Neuronal stem cell (in vitro differentiated cells): ENCODE results near the gene PARD3B.

Source experiments
- DNase-seq: peaks from one replicate; pipeline ENCODE4 v3.0.0-alpha.2; 2013; ENCODE audit warnings: low spot score
- H2AFZ ChIP-seq: one replicate; pipeline ENCODE4 v1.6.1; 2013; ENCODE audit warnings: mild to moderate bottlenecking, low read length, inconsistent platforms
- H2AK5ac ChIP-seq: 2 replicates; pipeline ENCODE4 v1.6.1; 2013; ENCODE audit warnings: low read depth, mild to moderate bottlenecking, inconsistent platforms, low read length, moderate library complexity, mixed read lengths
- H2BK120ac ChIP-seq: 2 replicates; pipeline ENCODE4 v1.6.1; 2013; ENCODE audit warnings: low read depth, mild to moderate bottlenecking, inconsistent platforms, low read length, moderate library complexity, mixed read lengths
- H2BK12ac ChIP-seq: one replicate; pipeline ENCODE4 v1.6.1; 2013; ENCODE audit warnings: low read length, inconsistent platforms
- H2BK15ac ChIP-seq: 2 replicates; pipeline ENCODE4 v1.6.1; 2013; ENCODE audit warnings: mild to moderate bottlenecking, low read length, inconsistent platforms, mixed read lengths
- H2BK5ac ChIP-seq: one replicate; pipeline ENCODE4 v1.6.1; 2013; ENCODE audit warnings: inconsistent platforms, mild to moderate bottlenecking, low read length, moderate library complexity
- H3K14ac ChIP-seq: one replicate; pipeline ENCODE4 v1.6.1; 2013; ENCODE audit warnings: low read length, inconsistent platforms
- H3K18ac ChIP-seq: 2 replicates; pipeline ENCODE4 v1.6.1; 2013; ENCODE audit warnings: low read length, inconsistent platforms
- H3K23ac ChIP-seq: 2 replicates; pipeline ENCODE4 v1.6.1; 2013; ENCODE audit warnings: low read depth, mild to moderate bottlenecking, mixed read lengths, low read length, inconsistent platforms; ENCODE audit not compliant: poor library complexity
- H3K27ac ChIP-seq: replicated peaks from 3 replicates; pipeline ENCODE4 v1.5.1; 2013; ENCODE audit warnings: low read length, inconsistent platforms
- H3K27me3 ChIP-seq, 3 experiments: 2 replicates each; pipeline ENCODE4 v1.6.1; 2013; ENCODE audit warnings: low read length in 3 of 3, mild to moderate bottlenecking in 2 of 3, inconsistent platforms in 1 of 3, low read depth in 1 of 3, mixed read lengths in 1 of 3, moderate library complexity in 1 of 3; ENCODE audit not compliant: control insufficient read depth in 3 of 3, insufficient read depth in 3 of 3
- H3K36me3 ChIP-seq, 2 donors: replicated peaks in 1 of 2; 2 replicates each; pipeline ENCODE4 v1.6.1; 2013; ENCODE audit warnings: low read length in 2 of 2; ENCODE audit not compliant: control insufficient read depth in 2 of 2, insufficient read depth in 2 of 2
- H3K4ac ChIP-seq: 2 replicates; pipeline ENCODE4 v1.6.1; 2013; ENCODE audit warnings: inconsistent platforms, mild to moderate bottlenecking, low read length, moderate library complexity
- H3K4me1 ChIP-seq, 2 donors: 1 replicate in 1 of 2; 2 replicates in 1 of 2; pipeline ENCODE4 v1.6.1; 2013; ENCODE audit warnings: low read length in 2 of 2, low read depth in 1 of 2; ENCODE audit not compliant: control insufficient read depth in 2 of 2, insufficient read depth in 1 of 2
- H3K4me2 ChIP-seq: one replicate; pipeline ENCODE4 v1.6.1; 2013; ENCODE audit warnings: mild to moderate bottlenecking, low read length, inconsistent platforms; ENCODE audit not compliant: insufficient read depth, poor library complexity, severe bottlenecking
- H3K4me3 ChIP-seq, 2 donors: 2 replicates each; pipeline ENCODE4 v1.5.1; 2013; ENCODE audit warnings: low read length in 2 of 2, mild to moderate bottlenecking in 2 of 2, inconsistent platforms in 1 of 2, moderate library complexity in 1 of 2
- H3K79me1 ChIP-seq: one replicate; pipeline ENCODE4 v1.6.1; 2013; ENCODE audit warnings: low read depth, mild to moderate bottlenecking, inconsistent platforms, low read length, moderate library complexity
- H3K9ac ChIP-seq: one replicate; pipeline ENCODE4 v1.6.1; 2013; ENCODE audit warnings: mild to moderate bottlenecking, low read depth, low read length, inconsistent platforms; ENCODE audit not compliant: poor library complexity
- H3K9me3 ChIP-seq, 2 donors: replicated peaks in 1 of 2; 2 replicates each; pipeline versions ENCODE3 to v1.6.1; 2013; ENCODE audit warnings: low read length in 2 of 2, mild to moderate bottlenecking in 2 of 2, inconsistent platforms in 1 of 2, low read depth in 1 of 2, mixed read lengths in 1 of 2, moderate library complexity in 1 of 2; ENCODE audit not compliant: control insufficient read depth in 2 of 2, insufficient read depth in 1 of 2
- H4K8ac ChIP-seq: one replicate; pipeline ENCODE4 v1.6.1; 2013; ENCODE audit warnings: low read depth, mild to moderate bottlenecking, inconsistent platforms, low read length, moderate library complexity
- H4K91ac ChIP-seq: one replicate; pipeline ENCODE4 v1.6.1; 2013; ENCODE audit warnings: low read length, low read depth, mild to moderate bottlenecking, inconsistent platforms; ENCODE audit not compliant: poor library complexity
- WGBS, 2 donors: extraction: QIAGEN DNeasy Blood & Tissue Kit; methylation state at CpG; one replicate each; pipeline ENCODE4 v1.1.7; 2013; ENCODE audit warnings: missing lambda C conversion rate in 2 of 2, mixed read lengths in 1 of 2; ENCODE audit not compliant: insufficient read length in 2 of 2, insufficient replicate concordance in 1 of 2; ENCODE audit errors: extremely low coverage in 2 of 2; 5-methylcytosine and 5-hydroxymethylcytosine counted together

PARD3B gene

DNA sequence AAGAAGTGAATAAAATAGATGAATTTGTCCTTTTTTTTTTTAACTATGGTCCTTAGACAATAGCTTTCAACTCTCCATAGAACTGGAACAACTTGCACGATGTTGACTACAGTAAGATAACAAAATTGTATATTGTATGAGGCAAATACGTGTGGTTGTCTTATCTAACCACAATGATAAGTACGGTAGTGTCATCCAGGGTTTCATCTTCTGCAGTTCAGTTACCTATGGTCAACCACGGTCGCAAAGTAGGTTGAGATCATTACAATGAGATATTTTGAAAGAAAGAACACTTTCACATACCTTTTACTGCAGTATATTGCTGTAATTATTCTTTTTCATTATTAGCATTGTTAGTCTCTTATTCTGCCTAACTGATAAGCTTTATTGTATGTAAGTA is 295.2 kb downstream of the PARD3B start:
- H3K36me3 ChIP-seq: no peaks in the 10 kb centered on the region
- no peak overlapping the region for H2BK12ac ChIP-seq
- H3K14ac ChIP-seq: no peak overlapping the region
- H2BK120ac ChIP-seq: no peak overlapping the region
- DNase-seq: no peak
- no peak overlapping the region for H4K91ac ChIP-seq
- H3K79me1 ChIP-seq: no peaks in the 10 kb centered on the region
- no peak overlapping the region for H3K4me3 ChIP-seq
- H3K9ac ChIP-seq: no peak overlapping the region
- no peak overlapping the region for H4K8ac ChIP-seq
- H3K18ac ChIP-seq: no peak overlapping the region
- no peak overlapping the region for H2AK5ac ChIP-seq
- no peak overlapping the region for H2BK15ac ChIP-seq
- H3K23ac ChIP-seq: no peak overlapping the region
- H3K4ac ChIP-seq: no peak overlapping the region
- H2BK5ac ChIP-seq: no peak overlapping the region
- H3K4me1 ChIP-seq: no peaks in the 10 kb centered on the region
- no CpG with 5 or more reads among the region's 5 CpGs for WGBS, 2 donors
- H3K4me2 ChIP-seq: no peak overlapping the region
- no peak overlapping the region for H3K27ac ChIP-seq
- H3K9me3 ChIP-seq: no peaks in the 10 kb centered on the region
- H2AFZ ChIP-seq: no peak overlapping the region
- no peaks in the 10 kb centered on the region for H3K27me3 ChIP-seq

DNA sequence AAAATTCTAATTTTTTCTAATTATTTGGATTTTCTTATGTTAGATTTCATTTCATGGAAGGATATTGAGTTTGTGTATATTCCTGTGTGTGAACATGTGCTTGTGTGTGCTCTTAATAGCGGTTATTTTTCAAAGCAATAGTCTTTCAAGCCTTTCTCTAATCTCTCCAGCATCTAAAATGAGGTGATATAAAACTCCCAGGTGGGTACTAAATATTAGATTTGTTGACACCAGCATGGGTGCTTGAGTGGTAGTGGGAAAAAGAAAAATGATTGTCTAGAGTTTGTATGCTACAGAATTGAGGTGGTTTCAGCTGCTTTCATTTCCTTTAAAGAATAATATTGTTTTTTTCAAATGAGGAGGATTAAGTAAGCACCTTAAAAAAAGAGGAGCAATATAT is 296.8 kb downstream of the PARD3B start:
- Histone ChIP-seq H3K36me3 (no peaks in the 10 kb centered on the region), H3K4me1 (no peaks in the 10 kb centered on the region), H2BK15ac (no peak overlapping the region), H3K9me3 (no peaks in the 10 kb centered on the region), H3K4me3 (no peak overlapping the region), H3K4ac (no peak overlapping the region), H2AK5ac (no peak overlapping the region), H3K23ac (no peak overlapping the region), H3K18ac (no peak overlapping the region), H3K79me1 (no peaks in the 10 kb centered on the region), H2BK120ac (no peak overlapping the region), H4K8ac (no peak overlapping the region), H2BK5ac (no peak overlapping the region), H4K91ac (no peak overlapping the region), H3K9ac (no peak overlapping the region), H3K27ac (no peak overlapping the region), H2BK12ac (no peak overlapping the region), H3K14ac (no peak overlapping the region), H2AFZ (no peak overlapping the region), H3K4me2 (no peak overlapping the region), H3K27me3 (no peaks in the 10 kb centered on the region)
- DNase-seq: no peak
- no CpG with 5 or more reads among the region's 1 CpG for WGBS, 2 donors

GRCh38 chr2:204842661-204843485 is 297.6 kb downstream of the PARD3B start:
- no peak overlapping the region for H3K23ac ChIP-seq
- H3K9me3 ChIP-seq: no peaks in the 10 kb centered on the region
- H3K4ac ChIP-seq: no peak overlapping the region
- H3K4me1 ChIP-seq: no peaks in the 10 kb centered on the region
- no peak overlapping the region for H4K8ac ChIP-seq
- no peak overlapping the region for H3K9ac ChIP-seq
- H2BK15ac ChIP-seq: no peak overlapping the region
- no peak overlapping the region for H2AK5ac ChIP-seq
- H4K91ac ChIP-seq: no peak overlapping the region
- H3K36me3 ChIP-seq: no peaks in the 10 kb centered on the region
- H3K14ac ChIP-seq: no peak overlapping the region
- H3K27ac ChIP-seq: no peak overlapping the region
- H2AFZ ChIP-seq: no peak overlapping the region
- H2BK5ac ChIP-seq: no peak overlapping the region
- no peak overlapping the region for H2BK120ac ChIP-seq
- no peak overlapping the region for H2BK12ac ChIP-seq
- no peaks in the 10 kb centered on the region for H3K79me1 ChIP-seq
- no peak overlapping the region for H3K4me2 ChIP-seq
- no peak overlapping the region for H3K18ac ChIP-seq
- no CpG with 5 or more reads among the region's 9 CpGs for WGBS, 2 donors
- no peaks in the 10 kb centered on the region for H3K27me3 ChIP-seq
- H3K4me3 ChIP-seq: no peak overlapping the region
- DNase-seq: no peak

DNA sequence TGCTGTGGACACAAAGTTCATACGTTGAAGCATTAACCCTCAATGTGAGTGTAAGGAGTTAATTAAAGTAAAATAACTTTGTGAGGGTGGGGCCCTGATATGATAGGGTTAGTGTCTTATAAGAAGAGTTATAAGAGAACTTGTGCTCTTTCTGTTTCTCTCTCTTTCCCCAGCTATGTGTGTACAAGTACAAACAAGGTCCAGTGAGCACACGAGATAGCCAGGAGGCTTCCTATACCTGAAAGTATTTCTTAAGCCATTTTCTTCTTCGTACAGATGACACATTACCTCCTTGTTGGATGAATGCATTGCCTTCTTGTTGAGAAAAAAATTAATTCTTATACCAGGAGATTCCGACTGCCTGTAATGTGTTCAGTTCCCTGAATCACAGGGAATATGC is 301.2 kb downstream of the PARD3B start:
- no CpG with 5 or more reads among the region's 4 CpGs for WGBS, 2 donors
- H3K9me3 ChIP-seq: no peaks in the 10 kb centered on the region
- no peaks in the 10 kb centered on the region for H3K79me1 ChIP-seq

More for the DNA sequence above, 301.2 kb downstream of the PARD3B start:
- Histone ChIP-seq H3K23ac (no peak overlapping the region), H3K36me3 (no peaks in the 10 kb centered on the region), H3K4me1 (no peaks in the 10 kb centered on the region), H2AFZ (no peak overlapping the region), H4K8ac (no peak overlapping the region), H4K91ac (no peak overlapping the region), H3K4ac (no peak overlapping the region), H2AK5ac (no peak overlapping the region), H3K4me3 (no peak overlapping the region), H2BK15ac (no peak overlapping the region), H2BK5ac (no peak overlapping the region), H3K4me2 (no peak overlapping the region), H2BK120ac (no peak overlapping the region), H3K14ac (no peak overlapping the region), H3K9ac (no peak overlapping the region), H3K18ac (no peak overlapping the region), H3K27me3 (no peaks in the 10 kb centered on the region), H2BK12ac (no peak overlapping the region), H3K27ac (no peak overlapping the region)
- DNase-seq: no peak
